Testis (tissue), 2 donors: ENCODE results near the gene TRIM46.

Source experiments
- CTCF ChIP-seq, 3 experiments: fragments of 450-650 bp in 2 of 3; fragments of 200-600 bp in 1 of 3; sonication (generic) in 1 of 3; IDR thresholded peaks; one replicate each; pipeline ENCODE4 v1.5.1; 2016 to 2019; ENCODE audit warnings: antibody characterized with exemption in 3 of 3, mild to moderate bottlenecking in 2 of 3, moderate library complexity in 1 of 3
- POLR2A ChIP-seq: fragments of 450-650 bp; IDR thresholded peaks from one replicate; pipeline ENCODE4 v1.6.1; 2017; ENCODE audit warnings: antibody characterized with exemption, mild to moderate bottlenecking, moderate library complexity

- TF ChIP-seq CTCF (IDR thresholded peaks at IDR 0.05) (no peak), POLR2A (no peak)
Measured at GRCh38 chr1:155205969-155206593, 32.4 kb downstream of the TRIM46 start.
